ENCODE results near the gene GALNT2.
A peak's percentile ranks its signal among the peaks of the same experiment; 100 is the strongest.

GALNT2 gene

GRCh38 chr1:230101556-230101955, 34.5 kb downstream of the GALNT2 start:
- no peak for DNase-seq (ENCODE audit: extremely low read depth, insufficient read length)
- TF ChIP-seq CTCF (IDR thresholded peaks at IDR 0.05; ENCODE audit: insufficient read depth, low read length, poor library complexity, severe bottlenecking) = no peak
- no peaks in the 10 kb centered on the region for H3K36me3 ChIP-seq (ENCODE audit: control insufficient read depth, insufficient read depth, low read length)
- H3K4me3 ChIP-seq (replicated peaks; ENCODE audit: low read depth, low read length) = no peak overlapping the region
- no peaks in the 10 kb centered on the region for H3K27me3 ChIP-seq (replicated peaks; ENCODE audit: control insufficient read depth, insufficient read depth, low read length)

GRCh38 chr1:230102046-230102445, 35.0 kb downstream of the GALNT2 start:
- DNase-seq (ENCODE audit: extremely low read depth, insufficient read length) = no peak
- no peaks in the 10 kb centered on the region for H3K36me3 ChIP-seq (ENCODE audit: control insufficient read depth, insufficient read depth, low read length)
- TF ChIP-seq CTCF (IDR thresholded peaks at IDR 0.05; ENCODE audit: insufficient read depth, low read length, poor library complexity, severe bottlenecking) = no peak
- no peak overlapping the region for H3K4me3 ChIP-seq (replicated peaks; ENCODE audit: low read depth, low read length)
- no peaks in the 10 kb centered on the region for H3K27me3 ChIP-seq (replicated peaks; ENCODE audit: control insufficient read depth, insufficient read depth, low read length)

DNA sequence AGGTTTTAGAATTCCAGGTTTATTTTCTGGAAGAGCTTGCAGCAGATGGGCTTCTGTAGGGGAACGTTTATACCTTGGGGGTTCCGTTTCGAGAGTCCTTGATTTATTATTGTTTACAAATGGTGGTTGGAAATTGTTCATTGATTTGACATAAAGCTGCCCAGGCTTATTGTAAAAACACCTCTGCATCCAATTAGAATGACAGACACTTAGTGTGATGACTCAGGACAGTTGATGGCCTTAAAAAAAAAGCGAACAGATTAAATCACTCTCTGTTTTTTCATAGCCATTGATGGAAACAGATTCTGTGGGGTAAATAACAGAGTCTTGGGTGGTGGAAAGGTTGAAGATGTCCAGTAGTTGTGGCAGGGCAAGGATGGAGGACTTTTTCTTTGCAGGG, 35.4 kb downstream of the GALNT2 start:
- no peak for DNase-seq (ENCODE audit: extremely low read depth, insufficient read length)
- H3K36me3 ChIP-seq (ENCODE audit: control insufficient read depth, insufficient read depth, low read length) = no peaks in the 10 kb centered on the region
- H3K27me3 ChIP-seq (replicated peaks; ENCODE audit: control insufficient read depth, insufficient read depth, low read length) = no peaks in the 10 kb centered on the region
- no peak for TF ChIP-seq CTCF (IDR thresholded peaks at IDR 0.05; ENCODE audit: insufficient read depth, low read length, poor library complexity, severe bottlenecking)
- H3K4me3 ChIP-seq (replicated peaks; ENCODE audit: low read depth, low read length) = no peak overlapping the region

DNA sequence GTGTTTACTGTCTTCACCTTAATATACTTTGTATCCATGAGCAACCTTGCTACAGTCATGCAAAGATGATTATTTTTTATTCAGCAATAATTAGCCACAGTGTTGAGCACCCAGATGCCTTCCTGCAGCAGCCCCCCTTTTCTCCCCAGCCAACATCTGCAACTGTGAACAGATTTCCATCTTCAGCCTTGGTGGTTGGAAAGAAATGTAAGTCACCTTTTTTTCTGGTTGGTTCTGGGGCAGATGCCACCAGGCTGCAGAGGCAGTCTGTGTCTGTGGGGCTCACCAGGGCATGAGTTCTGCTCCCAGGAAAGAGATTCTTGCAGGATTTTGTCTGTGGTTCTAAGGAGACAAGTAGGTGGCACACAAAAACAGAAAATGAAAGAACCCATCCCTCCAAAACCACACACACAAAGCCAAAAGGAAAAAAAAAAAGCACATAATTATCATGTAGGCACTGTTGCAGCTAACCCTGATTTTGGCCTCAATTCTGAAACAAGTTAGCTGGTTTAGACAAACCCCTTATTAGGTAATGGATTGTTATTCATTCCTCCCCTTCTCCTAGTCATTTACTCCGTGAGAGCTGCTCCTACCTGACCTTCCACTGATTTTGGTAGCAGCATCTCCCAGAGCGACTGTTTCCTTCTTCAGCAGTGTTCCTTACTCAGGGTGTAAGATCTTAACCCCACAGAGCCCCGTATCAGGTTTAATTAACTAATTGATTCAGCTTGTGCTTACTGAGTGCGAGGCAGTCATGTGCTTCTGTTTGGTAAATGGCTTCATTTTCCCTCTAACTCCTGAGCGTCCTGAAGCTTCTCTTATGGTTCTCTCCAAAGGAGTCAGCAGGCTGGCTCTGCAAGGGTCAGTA, 36.5 kb downstream of the GALNT2 start:
- no peak for DNase-seq (ENCODE audit: extremely low read depth, insufficient read length)
- no peak for TF ChIP-seq CTCF (IDR thresholded peaks at IDR 0.05; ENCODE audit: insufficient read depth, low read length, poor library complexity, severe bottlenecking)
- Histone ChIP-seq H3K4me3 (replicated peaks; ENCODE audit: low read depth, low read length) (no peak overlapping the region), H3K36me3 (ENCODE audit: control insufficient read depth, insufficient read depth, low read length) (no peaks in the 10 kb centered on the region), H3K27me3 (replicated peaks; ENCODE audit: control insufficient read depth, insufficient read depth, low read length) (no peaks in the 10 kb centered on the region)

DNA sequence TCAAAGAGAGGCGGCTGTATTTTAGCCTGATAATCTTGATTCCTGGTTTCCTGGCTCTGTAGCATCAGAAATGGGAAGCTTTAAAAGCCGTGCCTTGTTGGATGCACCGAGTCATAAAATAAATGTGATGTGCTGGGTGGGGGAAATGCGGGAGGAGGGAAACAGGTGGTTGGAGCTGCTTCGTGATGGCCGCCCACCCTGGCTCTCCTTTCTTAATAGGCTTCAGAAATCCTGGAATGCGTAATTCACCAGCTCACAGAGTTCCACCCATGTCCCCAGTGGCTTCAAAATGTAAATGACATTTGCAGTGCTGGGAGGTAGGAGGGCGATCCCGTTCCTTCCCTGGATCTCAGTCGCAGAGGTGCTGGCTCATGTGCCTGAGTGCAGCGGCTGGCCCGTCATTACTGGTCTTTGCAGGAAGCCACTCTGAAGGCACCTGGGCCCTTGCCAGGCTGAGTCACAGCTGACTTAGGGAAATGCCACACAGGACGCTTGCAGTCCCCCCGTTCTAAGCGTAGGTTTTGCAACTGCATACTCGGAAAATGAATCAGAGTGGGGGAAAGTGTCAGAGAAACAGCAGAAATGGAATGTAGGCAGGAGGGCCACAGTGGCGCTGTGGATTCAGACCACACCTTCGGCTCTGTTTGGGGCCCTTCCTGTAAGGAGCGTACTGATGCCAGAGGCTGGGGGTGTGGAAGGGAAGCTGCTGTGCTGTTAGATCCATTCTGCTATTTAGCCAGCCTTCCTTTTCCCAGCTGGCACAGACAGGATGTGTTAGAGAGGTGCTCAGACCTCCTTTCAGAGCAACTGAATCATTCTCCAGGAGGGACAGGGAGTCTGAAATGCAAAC, 37.6 kb downstream of the GALNT2 start:
- DNase-seq (ENCODE audit: extremely low read depth, insufficient read length) = peak; percentile 50
- no peak for TF ChIP-seq CTCF (IDR thresholded peaks at IDR 0.05; ENCODE audit: insufficient read depth, low read length, poor library complexity, severe bottlenecking)
- H3K27me3 ChIP-seq (replicated peaks; ENCODE audit: control insufficient read depth, insufficient read depth, low read length) = no peaks in the 10 kb centered on the region
- no peaks in the 10 kb centered on the region for H3K36me3 ChIP-seq (ENCODE audit: control insufficient read depth, insufficient read depth, low read length)
- H3K4me3 ChIP-seq (replicated peaks; ENCODE audit: low read depth, low read length) = peak overlapping the region; percentile 13; the same call in 1 of the 2 replicates
